SU-DHL-6 (cell line): Measurements from ENCODE around the gene PRIMPOL.

ENCODE experiments used
- H2AFZ ChIP-seq: fragments of 200-600 bp; sonication (generic); 2 replicates; pipeline ENCODE4 v1.6.1; 2014; ENCODE audit warnings: low read depth, mild to moderate bottlenecking, moderate library complexity, mixed read lengths, antibody characterized with exemption, low read length; ENCODE audit not compliant: severe bottlenecking
- H3F3A ChIP-seq: fragments of 200-600 bp; shearing (Covaris generic); 2 replicates; pipeline ENCODE4 v1.6.0; 2016; ENCODE audit warnings: antibody characterized with exemption, mild to moderate bottlenecking; ENCODE audit not compliant: insufficient read depth
- H3K27ac ChIP-seq: fragments of 200-600 bp; sonication (generic); 2 replicates; pipeline ENCODE4 v1.5.1; 2016; ENCODE audit warnings: low read depth, mild to moderate bottlenecking, low read length, moderate library complexity, mixed read lengths
- H3K27me3 ChIP-seq: fragments of 200-600 bp; sonication (generic), shearing (Covaris generic); 2 replicates; pipeline ENCODE4 v1.6.0; 2014; ENCODE audit warnings: mild to moderate bottlenecking, low read length
- H3K36me3 ChIP-seq: fragments of 200-600 bp; sonication (generic); 2 replicates; pipeline ENCODE4 v1.6.1; 2014; ENCODE audit warnings: mild to moderate bottlenecking, low read length, mixed read lengths
- H3K4me2 ChIP-seq: fragments of 300-600, 200-600 bp; shearing (Covaris generic), sonication (generic); 2 replicates; pipeline ENCODE4 v1.6.0; 2014; ENCODE audit warnings: low read length, low read depth, mild to moderate bottlenecking; ENCODE audit not compliant: poor library complexity, severe bottlenecking
- H3K4me3 ChIP-seq: fragments of 200-600 bp; sonication (generic); 2 replicates; pipeline ENCODE4 v1.5.1; 2014; ENCODE audit warnings: antibody characterized with exemption, low read length, mild to moderate bottlenecking, mixed read lengths; ENCODE audit not compliant: insufficient read depth, poor library complexity, severe bottlenecking
- H3K79me2 ChIP-seq: fragments of 200-600 bp; sonication (generic); 2 replicates; pipeline ENCODE4 v1.6.1; 2014; ENCODE audit warnings: mild to moderate bottlenecking, low read length, moderate library complexity; ENCODE audit not compliant: insufficient read depth
- H3K9ac ChIP-seq: fragments of 200-600 bp; sonication (generic); 2 replicates; pipeline ENCODE4 v1.7.0; 2014; ENCODE audit warnings: mild to moderate bottlenecking, low read length
- H3K9me2 ChIP-seq: fragments of 200-600 bp; sonication (generic); replicated peaks from 2 replicates; pipeline ENCODE4 v1.6.1; 2014; ENCODE audit warnings: low read length; ENCODE audit not compliant: insufficient read depth
- H3K9me3 ChIP-seq: fragments of 200-600 bp; sonication (generic); 2 replicates; pipeline ENCODE4 v1.6.1; 2014; ENCODE audit warnings: low read length, mixed read lengths; ENCODE audit not compliant: insufficient read depth
- H4K20me1 ChIP-seq: fragments of 200-600 bp; sonication (generic); 2 replicates; pipeline ENCODE4 v1.6.1; 2014; ENCODE audit warnings: low read depth, mild to moderate bottlenecking, antibody characterized with exemption, low read length, moderate library complexity, mixed read lengths
- CTCF ChIP-seq: fragments of 200-600 bp; sonication (generic); IDR thresholded peaks from one replicate; pipeline ENCODE4 v1.5.1; 2017; ENCODE audit warnings: antibody characterized with exemption, mild to moderate bottlenecking, low read length, moderate library complexity; ENCODE audit not compliant: insufficient read depth, poor library complexity, severe bottlenecking
- EZH2phosphoT487 ChIP-seq: fragments of 200-600 bp; sonication (generic), shearing (Covaris generic); conservative IDR thresholded peaks from 2 replicates; pipeline ENCODE4 v1.6.1; 2018; ENCODE audit warnings: mild to moderate bottlenecking, antibody characterized with exemption, low read length, moderate library complexity, mixed read lengths

The PRIMPOL gene

GRCh38 chr4:184715526-184715925 is 66.0 kb downstream of the PRIMPOL start:
- H3K27me3 ChIP-seq = no peaks in the 10 kb centered on the region
- peaks cover 3% of the 10 kb centered on the region for H3F3A ChIP-seq
- no peak overlapping the region for H3K4me2 ChIP-seq
- TF ChIP-seq CTCF (no peak), EZH2phosphoT487 (no peak)
- no peak overlapping the region for H3K27ac ChIP-seq
- no peak overlapping the region for H2AFZ ChIP-seq
- H3K36me3 ChIP-seq = peaks cover 57% of the 10 kb centered on the region
- peaks cover 8% of the 10 kb centered on the region; the same call in 1 of the 2 replicates for H4K20me1 ChIP-seq
- H3K9me2 ChIP-seq = no peaks in the 10 kb centered on the region
- peaks cover 40% of the 10 kb centered on the region for H3K79me2 ChIP-seq
- H3K4me3 ChIP-seq = no peak overlapping the region
- no peak overlapping the region for H3K9ac ChIP-seq
- no peaks in the 10 kb centered on the region for H3K9me3 ChIP-seq

GRCh38 chr4:184719407-184719806 is 69.9 kb downstream of the PRIMPOL start:
- no peaks in the 10 kb centered on the region for H3K27me3 ChIP-seq
- peaks cover 68% of the 10 kb centered on the region for H3K79me2 ChIP-seq

GRCh38 chr4:184721254-184721653 is 71.7 kb downstream of the PRIMPOL start:
- no peak overlapping the region for H2AFZ ChIP-seq
- H3K36me3 ChIP-seq = peaks cover 59% of the 10 kb centered on the region
- H4K20me1 ChIP-seq = peaks cover 8% of the 10 kb centered on the region; the same call in 1 of the 2 replicates
- no peaks in the 10 kb centered on the region; the same call in 1 of the 2 replicates for H3F3A ChIP-seq
- TF ChIP-seq CTCF (no peak), EZH2phosphoT487 (no peak)
- H3K4me3 ChIP-seq = no peak overlapping the region
- H3K9me2 ChIP-seq = no peaks in the 10 kb centered on the region
- no peaks in the 10 kb centered on the region for H3K27me3 ChIP-seq
- no peak overlapping the region for H3K27ac ChIP-seq
- peaks cover 83% of the 10 kb centered on the region for H3K79me2 ChIP-seq
- no peaks in the 10 kb centered on the region for H3K9me3 ChIP-seq
- no peak overlapping the region for H3K9ac ChIP-seq
- H3K4me2 ChIP-seq = no peak overlapping the region

More at GRCh38 chr4:184719407-184719806, 69.9 kb downstream of the PRIMPOL start:
- no peaks in the 10 kb centered on the region for H3K9me3 ChIP-seq
- TF ChIP-seq EZH2phosphoT487 (no peak), CTCF (no peak)
- H3K9ac ChIP-seq = no peak overlapping the region
- H2AFZ ChIP-seq = no peak overlapping the region
- peaks cover 3% of the 10 kb centered on the region for H3F3A ChIP-seq
- no peak overlapping the region for H3K4me2 ChIP-seq
- no peaks in the 10 kb centered on the region for H3K9me2 ChIP-seq
- H4K20me1 ChIP-seq = peaks cover 8% of the 10 kb centered on the region; the same call in 1 of the 2 replicates
- no peak overlapping the region for H3K4me3 ChIP-seq
- H3K36me3 ChIP-seq = peaks cover 63% of the 10 kb centered on the region
- no peak overlapping the region for H3K27ac ChIP-seq

GRCh38 chr4:184722798-184723197 is 73.3 kb downstream of the PRIMPOL start:
- Histone ChIP-seq H3K79me2 (peaks cover 82% of the 10 kb centered on the region), H3F3A (no peaks in the 10 kb centered on the region), H3K9me3 (no peaks in the 10 kb centered on the region), H2AFZ (no peak overlapping the region), H3K9me2 (no peaks in the 10 kb centered on the region), H3K36me3 (peaks cover 54% of the 10 kb centered on the region), H4K20me1 (peaks cover 8% of the 10 kb centered on the region; the same call in 1 of the 2 replicates), H3K4me3 (no peak overlapping the region), H3K9ac (no peak overlapping the region), H3K27me3 (no peaks in the 10 kb centered on the region), H3K27ac (no peak overlapping the region), H3K4me2 (no peak overlapping the region)
- no peak for TF ChIP-seq EZH2phosphoT487
- no peak for TF ChIP-seq CTCF
